CD14-positive monocyte (primary cell): ENCODE results near the gene DDR1. TPM values are rescaled to one million over a fixed set of nuclear protein-coding genes. Genes with fewer than 3 reads are reported as not detected.

Experiments
- DNase-seq, 3 donors: peaks; one replicate each; pipeline ENCODE4 v3.0.0-alpha.2; 2011 to 2022
- H2AFZ ChIP-seq: 2 replicates; pipeline ENCODE4 v1.6.0; 2012; ENCODE audit warnings: mild to moderate bottlenecking, low read depth, low read length, inconsistent platforms; ENCODE audit not compliant: insufficient read depth, poor library complexity, severe bottlenecking
- H3K27ac ChIP-seq, 2 donors: 1 replicate in 1 of 2; 2 replicates in 1 of 2; pipeline ENCODE4 v1.5.1; 2012 to 2013; ENCODE audit warnings: low read length in 2 of 2, control low read depth in 1 of 2, inconsistent platforms in 1 of 2, low read depth in 1 of 2, mild to moderate bottlenecking in 1 of 2
- H3K27me3 ChIP-seq, 2 donors: one replicate each; pipeline versions ENCODE4 v1.6.0 to v1.6.1; 2011 to 2013; ENCODE audit warnings: low read length in 2 of 2; ENCODE audit not compliant: control insufficient read depth in 2 of 2, insufficient read depth in 2 of 2
- H3K36me3 ChIP-seq, 2 donors: replicated peaks in 1 of 2; 1 replicate in 1 of 2; 2 replicates in 1 of 2; pipeline versions ENCODE4 v1.5.1 to v1.6.1; 2012 to 2013; ENCODE audit warnings: low read length in 2 of 2, control low read depth in 1 of 2, inconsistent platforms in 1 of 2, mild to moderate bottlenecking in 1 of 2; ENCODE audit not compliant: insufficient read depth in 2 of 2, control insufficient read depth in 1 of 2
- H3K4me1 ChIP-seq, 2 donors: 1 replicate in 1 of 2; 2 replicates in 1 of 2; pipeline versions ENCODE4 v1.5.1 to v1.6.1; 2012 to 2013; ENCODE audit warnings: low read length in 2 of 2, control low read depth in 1 of 2, inconsistent platforms in 1 of 2, mild to moderate bottlenecking in 1 of 2, moderate library complexity in 1 of 2; ENCODE audit not compliant: insufficient read depth in 2 of 2, control insufficient read depth in 1 of 2
- H3K4me2 ChIP-seq: replicated peaks from 2 replicates; pipeline ENCODE3; 2012; ENCODE audit warnings: low read length, moderate library complexity, mild to moderate bottlenecking; ENCODE audit not compliant: poor library complexity, severe bottlenecking; ENCODE audit errors: extremely low read depth
- H3K4me3 ChIP-seq, 3 experiments: fragments of 200-600 bp in 1 of 3; sonication (generic) in 1 of 3; replicated peaks in 1 of 3; 1 replicate in 2 of 3; 2 replicates in 1 of 3; pipeline ENCODE4 v1.5.1; 2011 to 2013; ENCODE audit warnings: low read length in 3 of 3, mild to moderate bottlenecking in 3 of 3, control low read depth in 2 of 3, low read depth in 2 of 3, inconsistent platforms in 1 of 3, moderate library complexity in 1 of 3
- H3K79me2 ChIP-seq: 2 replicates; pipeline ENCODE4 v1.6.0; 2012; ENCODE audit warnings: mild to moderate bottlenecking, control low read depth, inconsistent platforms, low read length, moderate library complexity; ENCODE audit not compliant: insufficient read depth
- H3K9ac ChIP-seq: 2 replicates; pipeline ENCODE4 v1.6.0; 2017; ENCODE audit warnings: low read length, mild to moderate bottlenecking; ENCODE audit not compliant: insufficient read depth, poor library complexity, severe bottlenecking
- H3K9me3 ChIP-seq, 2 donors: replicated peaks in 1 of 2; 1 replicate in 1 of 2; 2 replicates in 1 of 2; pipeline versions ENCODE4 v1.5.1 to v1.6.1; 2012 to 2013; ENCODE audit warnings: low read length in 2 of 2, control low read depth in 1 of 2; ENCODE audit not compliant: control insufficient read depth in 1 of 2, insufficient read depth in 1 of 2
- H4K20me1 ChIP-seq: 2 replicates; pipeline ENCODE4 v1.6.0; 2012; ENCODE audit warnings: mild to moderate bottlenecking, low read length, control low read depth, moderate library complexity; ENCODE audit not compliant: insufficient read depth
- H3K27ac Mint-ChIP-seq, 7 donors: one replicate each; pipeline ENCODE4 v1.8.0; 2020; ENCODE audit warnings: mild to moderate bottlenecking in 7 of 7, mixed read lengths in 7 of 7, moderate library complexity in 6 of 7, inconsistent platforms in 2 of 7
- H3K27me3 Mint-ChIP-seq, 3 donors: one replicate each; pipeline ENCODE4 v1.8.0; 2021 to 2022; ENCODE audit warnings: low read depth in 3 of 3, mild to moderate bottlenecking in 3 of 3, mixed read lengths in 3 of 3, moderate library complexity in 3 of 3, inconsistent platforms in 1 of 3
- H3K36me3 Mint-ChIP-seq, 2 donors: one replicate each; pipeline ENCODE4 v1.8.0; 2020; ENCODE audit warnings: mixed read lengths in 2 of 2, inconsistent platforms in 1 of 2, mild to moderate bottlenecking in 1 of 2
- H3K4me1 Mint-ChIP-seq: one replicate; pipeline ENCODE4 v1.8.0; 2020; ENCODE audit warnings: mild to moderate bottlenecking, mixed read lengths
- H3K4me3 Mint-ChIP-seq, 2 donors: one replicate each; pipeline ENCODE4 v1.8.0; 2020; ENCODE audit warnings: mild to moderate bottlenecking in 2 of 2, mixed read lengths in 2 of 2, moderate library complexity in 1 of 2
- H3K9me3 Mint-ChIP-seq, 7 donors: one replicate each; pipeline ENCODE4 v1.8.0; 2020 to 2022; ENCODE audit warnings: mixed read lengths in 7 of 7, mild to moderate bottlenecking in 6 of 7, moderate library complexity in 6 of 7, inconsistent platforms in 2 of 7
- WGBS: methylation state at CpG from one replicate; pipeline ENCODE4 v1.1.5; 2013; ENCODE audit warnings: missing lambda C conversion rate; ENCODE audit not compliant: insufficient coverage; 5-methylcytosine and 5-hydroxymethylcytosine counted together
- intact Hi-C, 2 donors: fragments of 100-400 bp; cut with micrococcal nuclease; formaldehyde crosslinking; loops; one replicate each; pipeline versions ENCODE4 v1.15.0 to v1.15.1; 2023
- polyA plus RNA-seq, 3 donors: library from polyadenylated mRNA; depleted of rRNA in 1 of 3; unstranded in 2 of 3; stranded (reverse) in 1 of 3; fragments of 300-500 nt in 2 of 3; fragments of >200 nt in 1 of 3; fragmentation: Illumina TruSeq in 2 of 3; gene quantifications; 1 replicate in 2 of 3; 2 replicates in 1 of 3; pipeline ENCODE4 v1.2.3, GENCODE V29; 2012 to 2021
- TF ChIP-seq, protein P1 (sequence below): fragments of 200-600 bp; IDR thresholded peaks from one replicate; pipeline ENCODE4 v1.8.0; 2022; ENCODE audit warnings: antibody characterized with exemption, mild to moderate bottlenecking

The DDR1 gene
- polyA plus RNA-seq, 3 donors = 0.39 to 1.0 (median 0.51) TPM

DNA sequence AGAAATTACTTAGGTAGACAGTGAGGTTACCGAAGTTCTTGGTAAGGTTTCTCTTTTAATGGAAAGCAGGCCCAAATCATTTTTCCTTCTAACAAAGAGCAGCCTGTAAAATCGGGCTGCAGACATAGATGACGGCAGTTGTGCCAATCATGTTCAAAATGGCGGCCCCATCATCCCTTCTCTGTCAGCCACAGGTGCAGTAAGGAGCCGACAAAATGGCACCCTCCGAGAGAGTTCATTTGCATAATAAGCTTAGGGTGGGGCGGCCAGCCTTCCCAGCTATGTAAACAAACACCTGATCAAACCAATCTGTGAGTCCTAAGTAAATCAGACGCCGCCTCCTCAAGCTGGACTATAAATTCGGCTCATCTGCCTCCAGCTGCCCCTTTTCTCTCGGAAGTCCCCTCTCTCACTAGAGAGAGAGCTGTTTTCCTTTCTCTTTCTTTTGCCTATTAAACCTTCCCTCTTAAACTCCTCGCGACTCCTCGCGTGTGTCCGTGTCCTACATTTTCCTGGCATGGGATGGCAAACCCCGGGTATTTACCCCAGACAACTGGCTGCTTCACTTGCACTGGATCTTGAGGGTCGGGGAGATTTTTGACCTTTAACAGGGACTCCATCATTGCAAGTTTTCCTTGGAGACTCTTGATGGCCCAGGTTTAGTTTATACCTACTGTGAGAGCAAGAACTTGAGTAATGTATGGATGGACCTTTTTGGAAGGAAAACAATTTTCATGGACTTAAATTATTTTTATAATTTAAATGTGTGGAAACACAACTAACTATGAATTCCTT lies 8.9 kb upstream of the DDR1 start:
- Histone ChIP-seq H3K4me1 (peaks cover 9 to 10% of the 10 kb centered on the region in 2 donors), H3K27me3 (no peaks in the 10 kb centered on the region), H3K4me2 (no peak overlapping the region), H2AFZ (no peak overlapping the region), H3K9me3 (peaks cover 14 to 16% of the 10 kb centered on the region in 2 donors), H3K27ac (no peak overlapping the region), H3K4me3 (no peak overlapping the region), H3K79me2 (no peaks in the 10 kb centered on the region), H4K20me1 (no peaks in the 10 kb centered on the region), H3K36me3 (no peaks in the 10 kb centered on the region), H3K9ac (no peak overlapping the region)
- Mint-ChIP-seq H3K27ac (no peak overlapping the region), H3K4me1 (peaks cover 8% of the 10 kb centered on the region), H3K36me3 (no peaks in the 10 kb centered on the region), H3K27me3 (peaks cover 2 to 4% (median 4%) of the 10 kb centered on the region in 3 donors), H3K4me3 (no peak overlapping the region), H3K9me3 (peaks cover 17 to 27% (median 25%) of the 10 kb centered on the region in 7 donors)
- TF ChIP-seq, protein P1, sequence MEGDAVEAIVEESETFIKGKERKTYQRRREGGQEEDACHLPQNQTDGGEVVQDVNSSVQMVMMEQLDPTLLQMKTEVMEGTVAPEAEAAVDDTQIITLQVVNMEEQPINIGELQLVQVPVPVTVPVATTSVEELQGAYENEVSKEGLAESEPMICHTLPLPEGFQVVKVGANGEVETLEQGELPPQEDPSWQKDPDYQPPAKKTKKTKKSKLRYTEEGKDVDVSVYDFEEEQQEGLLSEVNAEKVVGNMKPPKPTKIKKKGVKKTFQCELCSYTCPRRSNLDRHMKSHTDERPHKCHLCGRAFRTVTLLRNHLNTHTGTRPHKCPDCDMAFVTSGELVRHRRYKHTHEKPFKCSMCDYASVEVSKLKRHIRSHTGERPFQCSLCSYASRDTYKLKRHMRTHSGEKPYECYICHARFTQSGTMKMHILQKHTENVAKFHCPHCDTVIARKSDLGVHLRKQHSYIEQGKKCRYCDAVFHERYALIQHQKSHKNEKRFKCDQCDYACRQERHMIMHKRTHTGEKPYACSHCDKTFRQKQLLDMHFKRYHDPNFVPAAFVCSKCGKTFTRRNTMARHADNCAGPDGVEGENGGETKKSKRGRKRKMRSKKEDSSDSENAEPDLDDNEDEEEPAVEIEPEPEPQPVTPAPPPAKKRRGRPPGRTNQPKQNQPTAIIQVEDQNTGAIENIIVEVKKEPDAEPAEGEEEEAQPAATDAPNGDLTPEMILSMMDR = no peak
- intact Hi-C loops = loop anchor here (2.0 to 10.0 kb wide), 5 partner anchors 47 to 198 kb away; partner anchors contain the start of gene FLOT1 (in 1 of the 2)
- no peak for DNase-seq
- WGBS = 93% methylated on average over 12 of the region's 18 CpGs

DNA sequence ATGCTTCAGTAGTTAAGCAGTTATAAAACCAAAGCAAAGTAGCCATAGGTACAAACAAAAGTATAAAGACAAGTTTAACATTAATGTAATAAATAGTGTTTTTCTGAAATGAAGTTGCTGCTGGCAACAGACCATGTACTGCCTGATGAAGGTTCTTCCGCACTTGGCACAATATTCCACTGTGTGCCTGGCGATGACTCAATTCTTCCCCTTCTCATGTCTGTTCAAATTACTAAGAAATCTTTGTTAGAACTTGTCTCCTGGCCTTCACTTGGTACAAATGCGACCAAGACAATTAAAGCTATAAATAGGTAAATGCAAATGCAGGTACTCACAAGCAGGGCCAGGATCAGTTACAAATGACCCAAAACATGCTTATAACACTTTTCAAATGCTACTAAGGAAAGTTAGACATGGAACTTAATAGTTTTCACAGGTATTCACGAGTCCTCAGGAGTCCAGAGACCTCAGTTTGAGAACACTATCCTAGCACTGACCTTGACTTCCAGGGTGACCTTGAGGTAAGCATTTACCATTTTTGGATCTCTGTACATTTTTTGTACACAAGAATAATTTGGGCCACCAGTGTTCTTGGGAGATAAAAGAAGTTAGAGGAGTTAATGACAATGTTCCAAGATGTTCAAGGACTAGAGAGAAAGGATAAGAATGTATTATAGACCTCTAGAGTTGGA lies 8.1 kb upstream of the DDR1 start:
- no peak overlapping the region for H3K4me3 Mint-ChIP-seq
- H3K27ac ChIP-seq = no peak overlapping the region
- no peaks in the 10 kb centered on the region for H4K20me1 ChIP-seq
- H3K79me2 ChIP-seq = no peaks in the 10 kb centered on the region
- no peak overlapping the region for H2AFZ ChIP-seq
- no CpG with 5 or more reads among the region's 4 CpGs for WGBS
- H3K9me3 Mint-ChIP-seq = peaks cover 14 to 21% (median 18%) of the 10 kb centered on the region in 7 donors
- H3K4me2 ChIP-seq = no peak overlapping the region
- no peak overlapping the region for H3K4me3 ChIP-seq
- H3K4me1 ChIP-seq = peaks cover 9 to 10% of the 10 kb centered on the region in 2 donors
- peaks cover 0 to 5% of the 10 kb centered on the region in 2 donors for H3K27me3 ChIP-seq
- no peaks in the 10 kb centered on the region for H3K36me3 Mint-ChIP-seq
- no peak overlapping the region for H3K27ac Mint-ChIP-seq
- H3K9ac ChIP-seq = no peak overlapping the region
- peaks cover 9 to 11% of the 10 kb centered on the region in 2 donors for H3K9me3 ChIP-seq
- H3K27me3 Mint-ChIP-seq = peaks cover 4 to 11% (median 7%) of the 10 kb centered on the region in 3 donors
- H3K36me3 ChIP-seq = no peaks in the 10 kb centered on the region
- DNase-seq = no peak
- intact Hi-C loops = loop anchor here (2.0 to 10.0 kb wide), 5 partner anchors 47 to 199 kb away; partner anchors contain the start of gene FLOT1 (in 1 of the 2)
- TF ChIP-seq, protein P1 = no peak
- peaks cover 8% of the 10 kb centered on the region for H3K4me1 Mint-ChIP-seq
